ENCODE data around the gene INPP4B.

DNA sequence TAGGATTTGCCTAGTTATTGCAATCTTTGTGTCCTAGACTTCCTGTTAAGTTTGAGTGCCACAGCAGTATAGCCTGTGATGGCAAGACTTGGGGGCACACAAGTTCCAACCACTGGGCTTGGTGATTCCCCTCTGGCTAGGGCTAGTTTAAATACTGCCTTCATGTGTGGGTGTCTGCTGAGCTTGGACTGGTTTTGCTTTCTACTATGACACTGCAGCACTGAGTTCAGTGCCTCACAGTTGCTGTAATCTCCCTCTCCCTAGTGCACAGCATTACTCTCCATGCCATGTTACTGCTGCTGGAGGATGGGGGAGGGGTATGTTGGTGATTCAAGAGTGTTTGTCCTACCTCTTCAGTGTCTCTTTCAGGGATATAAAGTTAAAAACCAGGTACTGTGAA is 830.1 kb downstream of the INPP4B start:
- TF ChIP-seq, protein P1, sequence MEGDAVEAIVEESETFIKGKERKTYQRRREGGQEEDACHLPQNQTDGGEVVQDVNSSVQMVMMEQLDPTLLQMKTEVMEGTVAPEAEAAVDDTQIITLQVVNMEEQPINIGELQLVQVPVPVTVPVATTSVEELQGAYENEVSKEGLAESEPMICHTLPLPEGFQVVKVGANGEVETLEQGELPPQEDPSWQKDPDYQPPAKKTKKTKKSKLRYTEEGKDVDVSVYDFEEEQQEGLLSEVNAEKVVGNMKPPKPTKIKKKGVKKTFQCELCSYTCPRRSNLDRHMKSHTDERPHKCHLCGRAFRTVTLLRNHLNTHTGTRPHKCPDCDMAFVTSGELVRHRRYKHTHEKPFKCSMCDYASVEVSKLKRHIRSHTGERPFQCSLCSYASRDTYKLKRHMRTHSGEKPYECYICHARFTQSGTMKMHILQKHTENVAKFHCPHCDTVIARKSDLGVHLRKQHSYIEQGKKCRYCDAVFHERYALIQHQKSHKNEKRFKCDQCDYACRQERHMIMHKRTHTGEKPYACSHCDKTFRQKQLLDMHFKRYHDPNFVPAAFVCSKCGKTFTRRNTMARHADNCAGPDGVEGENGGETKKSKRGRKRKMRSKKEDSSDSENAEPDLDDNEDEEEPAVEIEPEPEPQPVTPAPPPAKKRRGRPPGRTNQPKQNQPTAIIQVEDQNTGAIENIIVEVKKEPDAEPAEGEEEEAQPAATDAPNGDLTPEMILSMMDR (IDR thresholded peaks at IDR 0.05): no peak
- no peak for TF ChIP-seq POLR2A (IDR thresholded peaks at IDR 0.05)

Measured in Peyer's patch (tissue), 4 donors.